Measurements from ENCODE around the gene KCP.

KCP gene

GRCh38 chr7:128858380-128859231, 51.9 kb downstream of the KCP start:
- no peak for DNase-seq (ENCODE audit: low read depth in 2 of 2)

GRCh38 chr7:128856001-128856718, 54.3 kb downstream of the KCP start:
- no peak for DNase-seq (ENCODE audit: low read depth in 2 of 2)

- no peak for DNase-seq (ENCODE audit: low read depth in 2 of 2)
Measured at GRCh38 chr7:128855559-128855958, 55.0 kb downstream of the KCP start.

GRCh38 chr7:128854396-128854795, 56.1 kb downstream of the KCP start:
- no peak for DNase-seq (ENCODE audit: low read depth in 2 of 2)

GRCh38 chr7:128853799-128854198, 56.7 kb downstream of the KCP start:
- DNase-seq (ENCODE audit: low read depth in 2 of 2) = no peak

GRCh38 chr7:128852537-128853254, 57.8 kb downstream of the KCP start:
- DNase-seq (ENCODE audit: low read depth in 2 of 2) = no peak

GRCh38 chr7:128849804-128850490, 60.6 kb downstream of the KCP start:
- no peak for DNase-seq (ENCODE audit: low read depth in 2 of 2)

GRCh38 chr7:128849156-128849515, 61.4 kb downstream of the KCP start:
- no peak for DNase-seq (ENCODE audit: low read depth in 2 of 2)

GRCh38 chr7:128848289-128849155, 62.0 kb downstream of the KCP start:
- no peak for DNase-seq (ENCODE audit: low read depth in 2 of 2)

GRCh38 chr7:128847721-128848211, 62.7 kb downstream of the KCP start:
- DNase-seq (ENCODE audit: low read depth in 2 of 2) = no peak

GRCh38 chr7:128846781-128847444, 63.6 kb downstream of the KCP start:
- DNase-seq (ENCODE audit: low read depth in 2 of 2) = no peak

- DNase-seq (ENCODE audit: low read depth in 2 of 2) = no peak
Measured at GRCh38 chr7:128845987-128846386, 64.5 kb downstream of the KCP start.

- DNase-seq (ENCODE audit: low read depth in 2 of 2) = no peak
Measured at GRCh38 chr7:128845475-128845874, 65.0 kb downstream of the KCP start.

- DNase-seq (ENCODE audit: low read depth in 2 of 2) = no peak
Measured at GRCh38 chr7:128844777-128845311, 65.7 kb downstream of the KCP start.

GRCh38 chr7:128843938-128844621, 66.4 kb downstream of the KCP start:
- DNase-seq (ENCODE audit: low read depth in 2 of 2) = no peak

- no peak for DNase-seq (ENCODE audit: low read depth in 2 of 2)
Measured at GRCh38 chr7:128842674-128843641, 67.6 kb downstream of the KCP start.

GRCh38 chr7:128841921-128842673, 68.4 kb downstream of the KCP start:
- peak in 1 of 2 donors; percentile 39 for DNase-seq (ENCODE audit: low read depth in 2 of 2)

Measured in stimulated activated CD4-positive, alpha-beta T cell treated with anti-CD3 and anti-CD28 coated beads, Interleukin-1b, Interleukin-23, amount 100 ng/mL, for 1 hour (primary cell).